HEK293 (cell line): ENCODE data around the gene CCDC87.

Experiments
- CTCF ChIA-PET: fragments of 350-600 bp; formaldehyde crosslinking; extraction: SDS; loops from one replicate; lab custom pipeline; 2021; ENCODE audit warnings: antibody characterized with exemption; lab: Yijun Ruan, JAX
- POLR2A ChIA-PET: fragments of 300-600 bp; formaldehyde crosslinking; extraction: SDS; loops from one replicate; lab custom pipeline; 2020; ENCODE audit warnings: antibody characterized with exemption, inconsistent platforms; lab: Yijun Ruan, JAX
- H3K27ac ChIP-seq: fragments of 200-500 bp; sonication (Bioruptor generic); 2 replicates; pipeline ENCODE4 v1.5.1; 2014; ENCODE audit warnings: low read depth, low read length, control low read depth, inconsistent platforms; ENCODE audit errors: extremely low read depth
- H3K36me3 ChIP-seq, 2 experiments: fragments of 200-500 bp in 1 of 2; sonication (Bioruptor generic) in 1 of 2; 1 replicate in 1 of 2; 2 replicates in 1 of 2; pipeline ENCODE4 v1.5.1; 2014 to 2017; ENCODE audit warnings: inconsistent platforms in 2 of 2, low read length in 2 of 2; ENCODE audit not compliant: control insufficient read depth in 2 of 2, insufficient read depth in 1 of 2
- H3K4me1 ChIP-seq: fragments of 200-500 bp; sonication (Bioruptor generic); 2 replicates; pipeline ENCODE4 v1.5.1; 2014; ENCODE audit warnings: mild to moderate bottlenecking, low read length, inconsistent platforms; ENCODE audit not compliant: control insufficient read depth, insufficient read depth
- H3K4me3 ChIP-seq: 2 replicates; pipeline ENCODE4 v1.5.1; 2011; ENCODE audit warnings: low read depth, mild to moderate bottlenecking, control low read depth, low read length, moderate library complexity
- H3K9me3 ChIP-seq: fragments of 200-500 bp; sonication (Bioruptor generic); 2 replicates; pipeline ENCODE4 v1.5.1; 2014; ENCODE audit warnings: low read depth, low read length, inconsistent platforms; ENCODE audit not compliant: control insufficient read depth, insufficient read depth
- AEBP2 ChIP-seq: fragments of 450-650 bp; formaldehyde crosslinking; IDR thresholded peaks from 2 replicates; pipeline ENCODE4 v1.5.1; 2016; ENCODE audit warnings: missing biosample characterization, missing genetic modification characterization, borderline replicate concordance
- ATF2 ChIP-seq: fragments of 450-650 bp; formaldehyde crosslinking; IDR thresholded peaks from 2 replicates; pipeline ENCODE4 v1.5.1; 2016; ENCODE audit warnings: missing biosample characterization, missing genetic modification characterization, low read depth
- BCL11A ChIP-seq: fragments of 450-650 bp; formaldehyde crosslinking; IDR thresholded peaks from 2 replicates; pipeline ENCODE4 v1.5.1; 2016; ENCODE audit warnings: low read depth, missing biosample characterization, missing genetic modification characterization
- GLI4 ChIP-seq: fragments of 450-650 bp; formaldehyde crosslinking; IDR thresholded peaks from 2 replicates; pipeline ENCODE4 v1.5.1; 2016; ENCODE audit warnings: missing biosample characterization, missing genetic modification characterization
- HOXA7 ChIP-seq: sonication (generic); formaldehyde crosslinking; IDR thresholded peaks from 2 replicates; pipeline ENCODE4 v1.8.1; 2022; ENCODE audit warnings: missing genetic modification reagents, borderline replicate concordance
- IKZF3 ChIP-seq: fragments of 450-650 bp; IDR thresholded peaks from 2 replicates; pipeline ENCODE4 v1.5.0; 2018; ENCODE audit warnings: missing biosample characterization, mild to moderate bottlenecking, missing genetic modification characterization, moderate library complexity
- SP7 ChIP-seq: fragments of 450-650 bp; formaldehyde crosslinking; IDR thresholded peaks from 2 replicates; pipeline ENCODE4 v1.5.1; 2016; ENCODE audit warnings: missing biosample characterization, missing genetic modification characterization
- ZBTB1 ChIP-seq: fragments of 450-650 bp; formaldehyde crosslinking; IDR thresholded peaks from 2 replicates; pipeline ENCODE4 v1.5.1; 2016; ENCODE audit warnings: missing biosample characterization, missing genetic modification characterization
- ZBTB10 ChIP-seq: fragments of 450-650 bp; formaldehyde crosslinking; IDR thresholded peaks from 2 replicates; pipeline ENCODE4 v1.5.1; 2016; ENCODE audit warnings: missing biosample characterization, missing genetic modification characterization
- ZBTB6 ChIP-seq: fragments of 450-650 bp; formaldehyde crosslinking; IDR thresholded peaks from 2 replicates; pipeline ENCODE4 v1.5.1; 2017; ENCODE audit warnings: missing biosample characterization, missing genetic modification characterization
- ZNF324 ChIP-seq: fragments of 450-650 bp; formaldehyde crosslinking; IDR thresholded peaks from 2 replicates; pipeline ENCODE4 v1.5.1; 2016; ENCODE audit warnings: missing biosample characterization, missing genetic modification characterization
- ZNF423 ChIP-seq: fragments of 450-650 bp; formaldehyde crosslinking; IDR thresholded peaks from 2 replicates; pipeline ENCODE4 v1.5.1; 2016; ENCODE audit warnings: missing biosample characterization, missing genetic modification characterization
- ZNF501 ChIP-seq: fragments of 450-650 bp; formaldehyde crosslinking; IDR thresholded peaks from 2 replicates; pipeline ENCODE4 v1.5.1; 2016; ENCODE audit warnings: missing biosample characterization, missing genetic modification characterization
- ZNF514 ChIP-seq: fragments of 450-650 bp; formaldehyde crosslinking; IDR thresholded peaks from 2 replicates; pipeline ENCODE4 v1.5.1; 2016; ENCODE audit warnings: missing biosample characterization, missing genetic modification characterization
- ZNF747 ChIP-seq: fragments of 450-650 bp; formaldehyde crosslinking; IDR thresholded peaks from 2 replicates; pipeline ENCODE4 v1.5.1; 2016; ENCODE audit warnings: missing biosample characterization, missing genetic modification characterization
- ZNF768 ChIP-seq: fragments of 450-650 bp; formaldehyde crosslinking; IDR thresholded peaks from 2 replicates; pipeline ENCODE4 v1.5.1; 2018; ENCODE audit warnings: missing biosample characterization, mild to moderate bottlenecking, missing genetic modification characterization
- ZNF776 ChIP-seq: fragments of 450-650 bp; formaldehyde crosslinking; IDR thresholded peaks from 2 replicates; pipeline ENCODE4 v1.5.0; 2017; ENCODE audit warnings: missing biosample characterization, missing genetic modification characterization, borderline replicate concordance
- TF ChIP-seq, protein P1 (sequence below): fragments of 450-650 bp; formaldehyde crosslinking; IDR thresholded peaks from 2 replicates; pipeline ENCODE4 v1.5.1; 2016; ENCODE audit warnings: missing biosample characterization, missing genetic modification characterization
- TF ChIP-seq, protein P2 (sequence below): fragments of 450-650 bp; formaldehyde crosslinking; IDR thresholded peaks from 2 replicates; pipeline ENCODE4 v1.5.1; 2016; ENCODE audit warnings: missing biosample characterization, missing genetic modification characterization
- TF ChIP-seq, protein P3 (sequence below): fragments of 450-650 bp; formaldehyde crosslinking; IDR thresholded peaks from 2 replicates; pipeline ENCODE4; 2016; ENCODE audit warnings: missing biosample characterization, missing genetic modification characterization
- TF ChIP-seq, protein P4 (sequence below): fragments of 450-650 bp; formaldehyde crosslinking; IDR thresholded peaks from 2 replicates; pipeline ENCODE4 v1.5.1; 2016; ENCODE audit warnings: missing biosample characterization, missing genetic modification characterization

The CCDC87 gene

GRCh38 chr11:66637557-66638176 lies 44.8 kb upstream of the CCDC87 start (continued):
- TF ChIP-seq, protein P1, sequence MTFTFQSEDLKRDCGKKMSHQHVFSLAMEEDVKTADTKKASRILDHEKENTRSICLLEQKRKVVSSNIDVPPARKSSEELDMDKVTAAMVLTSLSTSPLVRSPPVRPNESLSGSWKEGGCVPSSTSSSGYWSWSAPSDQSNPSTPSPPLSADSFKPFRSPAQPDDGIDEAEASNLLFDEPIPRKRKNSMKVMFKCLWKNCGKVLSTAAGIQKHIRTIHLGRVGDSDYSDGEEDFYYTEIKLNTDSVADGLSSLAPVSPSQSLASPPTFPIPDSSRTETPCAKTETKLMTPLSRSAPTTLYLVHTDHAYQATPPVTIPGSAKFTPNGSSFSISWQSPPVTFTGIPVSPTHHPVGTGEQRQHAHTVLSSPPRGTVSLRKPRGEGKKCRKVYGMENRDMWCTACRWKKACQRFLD (tag by site-specific recombination): no peak
- no peak for TF ChIP-seq ZNF747
- no peak for TF ChIP-seq ZNF768 (tag by site-specific recombination)
- TF ChIP-seq, all 188 proteins: peak for 12

DNA sequence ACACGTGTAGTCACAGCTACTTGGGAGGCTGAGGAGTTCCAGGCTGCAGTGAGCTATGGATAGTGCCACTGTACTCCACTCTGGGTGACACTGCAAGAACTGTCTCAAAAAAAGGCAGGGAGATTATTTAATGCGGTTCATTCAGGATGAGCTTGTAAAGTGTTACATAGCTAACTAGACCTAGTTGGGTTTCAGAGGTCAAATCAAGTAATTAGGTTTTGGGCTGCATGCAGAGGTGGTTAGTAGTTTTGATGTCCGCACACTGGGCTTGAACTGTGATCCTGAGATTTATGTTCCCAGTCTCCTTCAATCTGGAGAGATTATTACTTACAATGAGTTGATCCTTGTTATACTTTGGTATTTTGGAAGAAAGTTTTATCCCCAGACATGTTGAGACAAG lies 43.5 kb upstream of the CCDC87 start:
- Histone ChIP-seq H3K36me3 (peaks cover 7 to 55% of the 10 kb centered on the region in 2 experiments), H3K9me3 (no peaks in the 10 kb centered on the region), H3K27ac (no peak overlapping the region), H3K4me1 (no peaks in the 10 kb centered on the region; the same call in 1 of the 2 replicates), H3K4me3 (no peak overlapping the region)
- POLR2A ChIA-PET: interaction anchor here (5.9 kb wide), 1 partner anchor 19 kb away, joined by 98 read pairs; the partner anchor contains the start of gene RBM14
- CTCF ChIA-PET: interaction anchor here (1.2 kb wide), 1 partner anchor 57 kb away, joined by 3 read pairs; no protein-coding TSS in a partner anchor
- TF ChIP-seq ZBTB6 (tag by site-specific recombination) (no peak), ZBTB1 (tag by site-specific recombination) (no peak), ZNF514 (no peak), ATF2 (tag by site-specific recombination) (no peak), IKZF3 (tag by site-specific recombination) (0 out of 2 replicates have a peak, but pooled peaks have one; percentile 9), ZBTB10 (tag by site-specific recombination) (no peak), ZNF501 (tag by site-specific recombination) (no peak), HOXA7 (CRISPR knock-in tag) (no peak), ZNF324 (tag by site-specific recombination) (no peak), AEBP2 (tag by site-specific recombination) (no peak), ZNF776 (tag by site-specific recombination) (no peak), GLI4 (tag by site-specific recombination) (no peak), BCL11A (0 out of 2 replicates have a peak, but pooled peaks have one; percentile 32), SP7 (no peak), ZNF423 (tag by site-specific recombination) (no peak)
- TF ChIP-seq, protein P1 (tag by site-specific recombination): no peak
- TF ChIP-seq, protein P2, sequence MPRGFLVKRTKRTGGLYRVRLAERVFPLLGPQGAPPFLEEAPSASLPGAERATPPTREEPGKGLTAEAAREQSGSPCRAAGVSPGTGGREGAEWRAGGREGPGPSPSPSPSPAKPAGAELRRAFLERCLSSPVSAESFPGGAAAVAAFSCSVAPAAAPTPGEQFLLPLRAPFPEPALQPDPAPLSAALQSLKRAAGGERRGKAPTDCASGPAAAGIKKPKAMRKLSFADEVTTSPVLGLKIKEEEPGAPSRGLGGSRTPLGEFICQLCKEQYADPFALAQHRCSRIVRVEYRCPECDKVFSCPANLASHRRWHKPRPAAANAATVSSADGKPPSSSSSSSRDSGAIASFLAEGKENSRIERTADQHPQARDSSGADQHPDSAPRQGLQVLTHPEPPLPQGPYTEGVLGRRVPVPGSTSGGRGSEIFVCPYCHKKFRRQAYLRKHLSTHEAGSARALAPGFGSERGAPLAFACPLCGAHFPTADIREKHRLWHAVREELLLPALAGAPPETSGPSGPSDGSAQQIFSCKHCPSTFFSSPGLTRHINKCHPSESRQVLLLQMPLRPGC (tag by site-specific recombination): no peak
- TF ChIP-seq, protein P3, sequence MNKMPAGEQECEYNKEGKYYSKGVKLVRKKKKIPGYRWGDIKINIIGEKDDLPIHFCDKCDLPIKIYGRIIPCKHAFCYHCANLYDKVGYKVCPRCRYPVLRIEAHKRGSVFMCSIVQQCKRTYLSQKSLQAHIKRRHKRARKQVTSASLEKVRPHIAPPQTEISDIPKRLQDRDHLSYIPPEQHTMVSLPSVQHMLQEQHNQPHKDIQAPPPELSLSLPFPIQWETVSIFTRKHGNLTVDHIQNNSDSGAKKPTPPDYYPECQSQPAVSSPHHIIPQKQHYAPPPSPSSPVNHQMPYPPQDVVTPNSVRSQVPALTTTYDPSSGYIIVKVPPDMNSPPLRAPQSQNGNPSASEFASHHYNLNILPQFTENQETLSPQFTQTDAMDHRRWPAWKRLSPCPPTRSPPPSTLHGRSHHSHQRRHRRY: no peak
- TF ChIP-seq, protein P4, sequence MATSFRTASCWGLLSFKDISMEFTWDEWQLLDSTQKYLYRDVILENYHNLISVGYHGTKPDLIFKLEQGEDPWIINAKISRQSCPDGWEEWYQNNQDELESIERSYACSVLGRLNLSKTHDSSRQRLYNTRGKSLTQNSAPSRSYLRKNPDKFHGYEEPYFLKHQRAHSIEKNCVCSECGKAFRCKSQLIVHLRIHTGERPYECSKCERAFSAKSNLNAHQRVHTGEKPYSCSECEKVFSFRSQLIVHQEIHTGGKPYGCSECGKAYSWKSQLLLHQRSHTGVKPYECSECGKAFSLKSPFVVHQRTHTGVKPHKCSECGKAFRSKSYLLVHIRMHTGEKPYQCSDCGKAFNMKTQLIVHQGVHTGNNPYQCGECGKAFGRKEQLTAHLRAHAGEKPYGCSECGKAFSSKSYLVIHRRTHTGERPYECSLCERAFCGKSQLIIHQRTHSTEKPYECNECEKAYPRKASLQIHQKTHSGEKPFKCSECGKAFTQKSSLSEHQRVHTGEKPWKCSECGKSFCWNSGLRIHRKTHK: no peak
